Measurements from ENCODE around the gene DZIP1. TPM values are rescaled to one million over a fixed set of nuclear protein-coding genes. Genes with fewer than 3 reads are reported as not detected.

Gene DZIP1
- total RNA-seq, 3 donors from 2014 or later, result 1.3 to 23.6 (median 3.6) TPM

DNA sequence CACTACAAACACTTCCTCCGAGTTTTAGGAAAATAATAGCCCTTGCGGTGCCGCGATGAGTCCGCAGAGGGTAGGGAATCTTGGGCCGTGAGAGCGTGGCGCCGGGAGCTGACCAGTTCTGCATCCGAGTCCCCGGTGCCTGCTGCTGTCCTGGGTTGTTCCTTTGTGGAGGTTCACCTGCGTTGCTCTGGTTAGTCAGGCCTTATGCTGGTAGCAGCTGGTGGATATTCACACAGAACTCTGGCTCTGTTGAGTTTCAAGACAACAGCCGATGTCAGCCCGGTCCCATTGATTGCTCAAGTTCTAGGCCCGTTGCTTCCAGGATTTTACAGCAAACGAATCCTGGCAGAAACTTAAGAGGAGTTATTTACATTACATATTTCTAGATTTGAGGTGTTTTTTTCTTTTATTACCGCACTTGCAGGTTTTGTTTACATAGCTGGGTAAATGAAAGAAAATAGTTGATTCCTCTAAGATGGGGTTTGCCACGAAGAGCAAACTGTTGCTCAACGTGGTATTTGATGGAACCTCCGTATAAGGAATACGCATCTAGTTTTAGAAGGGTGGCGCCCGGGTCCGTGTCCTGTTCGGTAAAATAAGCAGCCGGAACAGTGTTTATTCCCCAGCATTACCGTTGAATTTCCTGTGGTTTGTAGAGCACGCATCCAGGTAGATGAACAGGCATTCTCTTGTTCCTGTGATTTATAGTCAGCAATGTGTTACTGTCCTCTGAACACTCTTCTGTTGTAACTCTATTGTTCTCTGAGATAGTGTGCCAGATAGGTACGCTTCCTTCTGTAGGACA, 90.7 kb downstream of the DZIP1 start:
- H3K4me3 ChIP-seq, result no peak overlapping the region
- H3K9me3 ChIP-seq, result no peaks in the 10 kb centered on the region
- peaks cover 8% of the 10 kb centered on the region for H3K4me1 ChIP-seq (ENCODE audit: low read depth)
- DNase-seq (no peak), ATAC-seq (peak; percentile 53)
- intact Hi-C loops (cut with DNase I, micrococcal nuclease), result no loop called here
- TF ChIP-seq, protein P1, sequence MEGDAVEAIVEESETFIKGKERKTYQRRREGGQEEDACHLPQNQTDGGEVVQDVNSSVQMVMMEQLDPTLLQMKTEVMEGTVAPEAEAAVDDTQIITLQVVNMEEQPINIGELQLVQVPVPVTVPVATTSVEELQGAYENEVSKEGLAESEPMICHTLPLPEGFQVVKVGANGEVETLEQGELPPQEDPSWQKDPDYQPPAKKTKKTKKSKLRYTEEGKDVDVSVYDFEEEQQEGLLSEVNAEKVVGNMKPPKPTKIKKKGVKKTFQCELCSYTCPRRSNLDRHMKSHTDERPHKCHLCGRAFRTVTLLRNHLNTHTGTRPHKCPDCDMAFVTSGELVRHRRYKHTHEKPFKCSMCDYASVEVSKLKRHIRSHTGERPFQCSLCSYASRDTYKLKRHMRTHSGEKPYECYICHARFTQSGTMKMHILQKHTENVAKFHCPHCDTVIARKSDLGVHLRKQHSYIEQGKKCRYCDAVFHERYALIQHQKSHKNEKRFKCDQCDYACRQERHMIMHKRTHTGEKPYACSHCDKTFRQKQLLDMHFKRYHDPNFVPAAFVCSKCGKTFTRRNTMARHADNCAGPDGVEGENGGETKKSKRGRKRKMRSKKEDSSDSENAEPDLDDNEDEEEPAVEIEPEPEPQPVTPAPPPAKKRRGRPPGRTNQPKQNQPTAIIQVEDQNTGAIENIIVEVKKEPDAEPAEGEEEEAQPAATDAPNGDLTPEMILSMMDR (IDR thresholded peaks at IDR 0.05), result no peak
- no peaks in the 10 kb centered on the region for H3K36me3 ChIP-seq (ENCODE audit: low read depth)

DNA sequence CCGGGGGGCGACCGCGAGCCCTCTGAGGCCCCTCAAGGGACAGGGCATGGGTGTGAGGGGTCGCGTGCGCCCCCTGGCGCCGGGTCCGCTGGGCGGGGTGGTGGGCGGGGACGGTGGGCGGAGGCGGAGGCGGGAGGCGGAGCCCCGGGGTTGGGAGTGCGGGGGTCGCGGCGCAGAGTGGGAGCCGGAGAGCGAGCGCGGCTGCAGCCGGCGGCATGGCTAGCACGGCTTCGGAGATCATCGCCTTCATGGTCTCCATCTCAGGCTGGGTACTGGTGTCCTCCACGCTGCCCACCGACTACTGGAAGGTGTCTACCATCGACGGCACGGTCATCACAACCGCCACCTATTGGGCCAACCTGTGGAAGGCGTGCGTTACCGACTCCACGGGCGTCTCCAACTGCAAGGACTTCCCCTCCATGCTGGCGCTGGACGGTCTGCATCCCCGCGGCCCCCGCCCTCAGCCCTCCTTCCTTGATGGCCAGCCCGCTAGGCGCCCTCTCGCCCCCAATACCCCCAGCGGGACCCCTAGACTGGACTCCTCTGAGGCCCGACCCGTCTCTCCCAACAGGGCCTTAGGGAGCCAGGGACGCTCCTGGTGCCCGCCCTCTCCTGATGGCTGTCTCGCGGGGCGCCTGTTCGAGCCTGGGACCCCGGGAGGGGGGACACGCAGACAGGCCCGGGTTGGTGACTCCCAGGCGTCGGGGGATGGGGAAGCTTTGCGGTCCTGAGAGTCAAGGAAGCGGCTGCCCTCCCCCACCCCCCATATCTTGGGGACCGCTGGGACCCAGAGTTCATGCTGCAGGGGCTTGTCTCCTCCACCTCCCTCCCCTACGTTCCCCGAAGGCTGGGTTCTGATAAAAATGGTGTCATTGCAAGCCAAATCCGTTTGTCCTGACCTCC, 91.7 kb downstream of the DZIP1 start, which contains the start of gene CLDN10:
CLDN10 (plus strand) TSS at position 182 of the 903 bp plus-strand sequence; CDS start at position 216, 34 bp downstream.
- Histone ChIP-seq H3K4me3 (no peak within 1 kb of the TSS), H3K9me3 (no peaks in the 10 kb centered on the region), H3K4me1 (ENCODE audit: low read depth) (peaks cover 8% of the 10 kb centered on the region), H3K36me3 (ENCODE audit: low read depth) (no peaks in the 10 kb centered on the region)
- ATAC-seq (peak; percentile 25), DNase-seq (no peak)
- TF ChIP-seq, protein P1 (IDR thresholded peaks at IDR 0.05), result no peak
- intact Hi-C loops (cut with DNase I, micrococcal nuclease), result no loop called here

- intact Hi-C loops (cut with DNase I, micrococcal nuclease), result no loop called here
- no peaks in the 10 kb centered on the region for H3K36me3 ChIP-seq (ENCODE audit: low read depth)
- TF ChIP-seq, protein P1 (IDR thresholded peaks at IDR 0.05), result no peak
- H3K9me3 ChIP-seq, result no peaks in the 10 kb centered on the region
- H3K4me3 ChIP-seq, result no peak overlapping the region
- no peak for DNase-seq
- H3K4me1 ChIP-seq (ENCODE audit: low read depth), result peaks cover 8% of the 10 kb centered on the region
- ATAC-seq, result no peak
Observed at GRCh38 chr13:95552208-95552538, 92.3 kb downstream of the DZIP1 start.

GRCh38 chr13:95547531-95548167, 96.9 kb downstream of the DZIP1 start:
- intact Hi-C loops (cut with DNase I, micrococcal nuclease), result no loop called here
- Histone ChIP-seq H3K4me1 (ENCODE audit: low read depth) (no peaks in the 10 kb centered on the region), H3K36me3 (ENCODE audit: low read depth) (no peaks in the 10 kb centered on the region), H3K4me3 (no peak overlapping the region), H3K9me3 (no peaks in the 10 kb centered on the region)
- ATAC-seq (no peak), DNase-seq (no peak)
- TF ChIP-seq, protein P1 (IDR thresholded peaks at IDR 0.05), result no peak

- ATAC-seq, result no peak
- H3K4me1 ChIP-seq (ENCODE audit: low read depth), result no peaks in the 10 kb centered on the region
- no peaks in the 10 kb centered on the region for H3K36me3 ChIP-seq (ENCODE audit: low read depth)
- TF ChIP-seq, protein P1 (IDR thresholded peaks at IDR 0.05), result no peak
- no peaks in the 10 kb centered on the region for H3K9me3 ChIP-seq
- DNase-seq, result no peak
- H3K4me3 ChIP-seq, result no peak overlapping the region
- intact Hi-C loops (cut with DNase I, micrococcal nuclease), result no loop called here
Observed at GRCh38 chr13:95546919-95547318, 97.6 kb downstream of the DZIP1 start.

Measured in mucosa of descending colon (tissue), 3 donors.